DMS153 treated with DMSO at 0.1 percent for 48 hours (cell line): ENCODE data around the gene CLCNKA.
"Not testable (repeated sequence)": the region's sequence is repeated elsewhere in the genome, so short reads cannot be mapped to it uniquely, and the experiment has no call there.

ENCODE experiments used
- DNase-seq: peaks from one replicate; lab custom pipeline; 2025; ENCODE audit not compliant: unreplicated experiment; lab: John Stamatoyannopoulos, UW

CLCNKA gene

GRCh38 chr1:16061989-16062686 is 40.3 kb downstream of the CLCNKA start:
- DNase-seq, result not testable (repeated sequence)

DNA sequence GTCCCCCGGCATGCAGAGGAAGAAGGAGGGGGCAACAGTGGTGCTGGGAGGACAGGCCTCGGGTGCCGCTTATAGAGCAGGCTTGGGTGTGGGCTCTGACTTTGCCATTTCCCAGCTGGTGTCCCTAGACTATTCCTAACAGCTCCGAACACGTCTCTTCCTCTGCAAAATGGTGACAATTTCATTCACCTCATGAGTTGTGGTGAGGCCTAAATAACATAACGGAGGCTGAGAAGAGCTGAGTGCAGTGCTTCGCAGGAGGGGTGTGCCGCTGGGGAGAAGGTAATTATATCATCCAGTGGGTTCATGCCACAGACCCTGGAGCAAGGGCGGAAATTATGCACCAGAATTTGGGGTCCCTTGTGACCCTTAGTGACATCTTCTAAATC is 40.8 kb downstream of the CLCNKA start:
- DNase-seq, result not testable (repeated sequence)

DNA sequence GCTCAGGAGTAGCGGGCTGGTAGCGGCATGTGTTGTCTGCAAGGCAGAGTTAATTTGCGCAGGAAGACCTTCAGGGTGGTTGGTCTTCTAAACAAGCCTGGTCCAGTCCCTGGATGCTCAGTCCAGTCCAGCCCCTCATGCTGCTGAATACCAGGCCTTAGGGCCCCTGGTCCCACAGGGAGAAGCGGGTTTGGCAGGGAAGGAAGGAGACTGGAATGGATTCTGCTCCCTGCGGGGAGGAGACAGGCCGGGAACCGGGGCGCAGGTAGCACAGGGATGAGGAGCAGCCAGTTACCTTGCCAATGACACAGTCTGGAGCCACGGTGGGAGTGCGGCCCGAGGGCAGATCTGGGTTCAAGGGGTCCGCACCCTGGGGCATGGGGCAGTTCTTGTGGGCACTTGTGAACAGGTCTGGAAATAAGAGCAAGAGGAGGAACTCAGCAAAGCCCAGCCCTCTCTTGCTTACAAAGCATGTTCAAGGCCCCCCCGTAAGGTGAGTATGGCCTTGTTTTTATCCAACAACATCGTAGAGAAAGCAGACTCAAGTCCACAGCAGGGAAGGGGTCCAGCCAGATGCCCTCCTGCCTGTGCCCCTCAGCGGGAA is 41.5 kb downstream of the CLCNKA start:
- DNase-seq, result no peak

GRCh38 chr1:16063921-16064320 is 42.1 kb downstream of the CLCNKA start:
- DNase-seq, result no peak

GRCh38 chr1:16064536-16065268 is 42.9 kb downstream of the CLCNKA start:
- DNase-seq, result no peak

DNA sequence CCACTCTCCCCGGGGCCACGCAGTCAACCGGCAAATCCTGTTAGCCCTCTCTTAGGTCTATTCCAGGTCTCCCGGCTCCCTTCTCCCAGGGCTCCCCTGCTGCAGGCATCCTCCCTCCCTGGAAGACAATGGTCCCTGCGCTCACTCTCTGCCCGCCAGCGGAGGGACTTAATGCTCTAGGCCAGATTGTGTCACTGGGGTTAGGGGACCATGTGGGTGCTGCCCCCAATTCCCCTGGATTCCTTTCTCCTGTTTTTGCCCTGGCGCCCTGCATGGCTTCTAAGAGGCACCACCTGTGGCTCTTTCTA is 43.4 kb downstream of the CLCNKA start:
- no peak for DNase-seq

- DNase-seq, result no peak
Observed at GRCh38 chr1:16066245-16066644, 44.4 kb downstream of the CLCNKA start.

GRCh38 chr1:16067127-16067768 is 45.4 kb downstream of the CLCNKA start:
- no peak for DNase-seq

GRCh38 chr1:16067933-16068332 is 46.1 kb downstream of the CLCNKA start:
- no peak for DNase-seq

GRCh38 chr1:16068356-16069270 is 46.8 kb downstream of the CLCNKA start:
- DNase-seq, result no peak

GRCh38 chr1:16070640-16071355 is 49.0 kb downstream of the CLCNKA start:
- DNase-seq, result no peak

DNA sequence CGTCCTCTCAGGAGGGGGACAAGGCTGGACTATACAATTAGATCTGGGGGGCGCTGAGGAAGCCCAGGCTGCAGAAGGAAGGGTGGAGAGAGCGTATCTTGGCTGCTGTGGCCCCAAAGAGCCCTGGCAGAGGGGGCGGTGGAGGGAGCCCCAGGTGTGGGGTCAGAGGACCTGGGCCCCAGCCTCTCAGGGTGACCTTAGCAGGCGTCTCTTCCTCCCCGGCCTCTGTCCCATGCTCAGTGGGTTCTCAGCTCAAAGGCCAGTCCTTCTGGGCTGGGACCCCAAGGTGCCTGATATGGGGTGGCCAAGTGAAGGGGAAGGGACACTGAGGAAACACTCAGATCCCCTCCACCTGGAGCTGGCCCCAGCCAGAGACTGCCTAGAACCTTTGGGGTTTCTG is 49.8 kb downstream of the CLCNKA start:
- DNase-seq, result no peak

GRCh38 chr1:16072095-16072494 is 50.3 kb downstream of the CLCNKA start:
- DNase-seq, result no peak

GRCh38 chr1:16072616-16073484 is 51.0 kb downstream of the CLCNKA start:
- DNase-seq, result no peak

- no peak for DNase-seq
Observed at GRCh38 chr1:16073490-16074119, 51.8 kb downstream of the CLCNKA start, which contains the start of gene FAM131C. Gene FAM131C, minus strand, starts transcription at chr1:16073651. Its CDS starts 209 bp downstream, at chr1:16073442.

DNA sequence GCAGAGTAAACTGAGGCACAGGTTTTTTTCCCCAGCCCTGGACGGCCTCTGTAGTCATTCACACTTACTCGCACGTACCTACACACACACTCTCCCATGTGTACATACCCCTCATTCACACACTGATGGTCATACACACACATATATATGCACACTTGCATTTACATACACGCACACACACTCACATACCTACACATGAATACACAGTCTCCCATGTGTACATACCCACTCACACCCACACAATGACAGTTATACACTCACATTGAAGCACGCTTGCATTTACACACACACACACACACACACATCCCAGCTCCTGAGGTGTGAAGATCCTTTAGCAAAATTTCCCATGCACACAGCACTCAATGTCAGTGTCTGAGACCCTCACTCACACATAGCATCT is 52.4 kb downstream of the CLCNKA start:
- DNase-seq, result no peak

DNA sequence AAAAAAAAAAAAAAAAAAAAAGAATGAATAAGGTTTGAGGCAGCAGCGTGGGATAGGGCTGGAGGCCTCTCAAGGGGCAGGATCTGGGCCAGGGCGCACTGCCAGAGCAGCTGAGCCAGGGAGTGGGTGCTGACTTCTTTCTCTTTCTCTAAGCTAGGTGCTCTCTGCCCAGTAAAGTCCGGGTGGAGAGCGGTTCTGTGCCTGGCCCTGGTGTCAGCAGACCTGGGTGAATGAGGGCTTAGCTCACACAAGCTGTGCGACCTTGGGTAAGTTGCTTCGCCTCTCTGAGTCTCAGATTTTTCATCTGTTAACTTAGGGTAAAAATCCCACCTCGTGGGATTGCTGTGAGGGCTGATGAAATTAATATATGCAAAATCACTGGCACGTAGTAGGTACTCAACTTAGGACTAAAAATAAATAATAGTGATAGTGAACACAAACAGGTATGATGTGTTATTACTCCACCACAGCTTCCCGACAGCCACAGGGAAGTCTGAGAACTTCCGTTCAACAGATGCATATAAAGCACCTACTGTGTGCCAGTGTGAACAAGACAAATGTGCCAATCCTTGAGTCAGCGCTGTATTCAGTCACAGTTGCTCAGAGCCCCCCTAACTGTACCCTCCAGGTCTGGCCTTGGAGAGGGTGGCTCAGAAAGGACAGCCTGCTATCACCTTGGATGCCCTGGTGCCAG is 53.6 kb downstream of the CLCNKA start:
- no peak for DNase-seq
